Kidney (tissue), 14 donors: ENCODE measurements around the gene KCNQ5. TPM values are rescaled to one million over a fixed set of nuclear protein-coding genes. Genes with fewer than 3 reads are reported as not detected.

ENCODE experiments used
- DNase-seq, 5 donors: peaks; one replicate each; pipeline ENCODE4 v3.0.0-alpha.2; 2013 to 2020
- FAIRE-seq: peaks from 2 replicates; lab custom pipeline; 2012; peaks lifted over from hg19 to GRCh38; lab: Jason Lieb, UNC
- H3K27ac ChIP-seq, 2 donors: one replicate each; pipeline ENCODE4 v1.7.0; 2013; ENCODE audit warnings: low read depth in 2 of 2, low read length in 2 of 2, inconsistent platforms in 1 of 2
- H3K27me3 ChIP-seq: one replicate; pipeline ENCODE4 v1.7.1; 2013; ENCODE audit warnings: low read length, inconsistent platforms; ENCODE audit not compliant: control insufficient read depth, insufficient read depth
- H3K36me3 ChIP-seq, 3 donors: one replicate each; pipeline versions ENCODE4 v1.7.0 to v1.7.1; 2013; ENCODE audit warnings: low read length in 3 of 3, control low read depth in 1 of 3, inconsistent platforms in 1 of 3; ENCODE audit not compliant: insufficient read depth in 3 of 3, control insufficient read depth in 2 of 3
- H3K4me1 ChIP-seq, 3 donors: one replicate each; pipeline versions ENCODE4 v1.7.0 to v1.7.1; 2013; ENCODE audit warnings: low read length in 3 of 3, inconsistent platforms in 1 of 3, low read depth in 1 of 3; ENCODE audit not compliant: control insufficient read depth in 2 of 3, insufficient read depth in 2 of 3
- H3K4me3 ChIP-seq, 3 donors: one replicate each; pipeline versions ENCODE4 v1.7.0 to v1.8.1; 2013; ENCODE audit warnings: low read length in 3 of 3, control low read depth in 1 of 3, inconsistent platforms in 1 of 3
- H3K9ac ChIP-seq, 3 donors: one replicate each; pipeline versions ENCODE4 v1.7.0 to v1.7.1; 2013; ENCODE audit warnings: low read length in 3 of 3, control low read depth in 1 of 3, inconsistent platforms in 1 of 3
- H3K9me3 ChIP-seq, 3 donors: one replicate each; pipeline versions ENCODE4 v1.7.0 to v1.7.1; 2013; ENCODE audit warnings: low read length in 3 of 3, control low read depth in 1 of 3, inconsistent platforms in 1 of 3; ENCODE audit not compliant: control insufficient read depth in 2 of 3, insufficient read depth in 1 of 3
- CTCF ChIP-seq: IDR thresholded peaks from 3 replicates; pipeline ENCODE4 v1.5.1; 2012; ENCODE audit warnings: mild to moderate bottlenecking, moderate library complexity, borderline replicate concordance; ENCODE audit not compliant: insufficient read depth; ENCODE audit errors: extremely low read depth
- intact Hi-C: fragments of 100-400 bp; cut with DNase I; formaldehyde crosslinking; loops from one replicate; pipeline ENCODE4 v1.11.1; 2022
- polyA plus RNA-seq: library from polyadenylated mRNA; stranded (reverse); fragments of 350-450 nt; fragmentation: Illumina TruSeq; extraction: RNeasy Lipid Tissue Mini Kit (QIAGEN cat#74804); gene quantifications from one replicate; pipeline ENCODE4 v1.2.3, GENCODE V29; 2014; ENCODE audit warnings: low read depth, low replicate concordance; ENCODE audit not compliant: insufficient read depth
- total RNA-seq: library from RNA; stranded (reverse); fragmentation: NEBNext Ultra II Directional; extraction: Animal tissue kit (Norgen Biotek cat#: 25700); gene quantifications from one replicate; pipeline ENCODE4 v1.2.1, GENCODE V29; 2021
- donor health status: control.
- donor health status: control.
- donor health status: control.
- donor health status: control.
- donor health status: control.
- donor health status: DM: yes; HTN: yes; CAD: no.
- donor health status: Normal renal cell carcinoma (clear cell type).

Gene KCNQ5
- total and polyA plus RNA-seq, 2 donors from 2014 or later, result 0.50 TPM; not detected in 1

DNA sequence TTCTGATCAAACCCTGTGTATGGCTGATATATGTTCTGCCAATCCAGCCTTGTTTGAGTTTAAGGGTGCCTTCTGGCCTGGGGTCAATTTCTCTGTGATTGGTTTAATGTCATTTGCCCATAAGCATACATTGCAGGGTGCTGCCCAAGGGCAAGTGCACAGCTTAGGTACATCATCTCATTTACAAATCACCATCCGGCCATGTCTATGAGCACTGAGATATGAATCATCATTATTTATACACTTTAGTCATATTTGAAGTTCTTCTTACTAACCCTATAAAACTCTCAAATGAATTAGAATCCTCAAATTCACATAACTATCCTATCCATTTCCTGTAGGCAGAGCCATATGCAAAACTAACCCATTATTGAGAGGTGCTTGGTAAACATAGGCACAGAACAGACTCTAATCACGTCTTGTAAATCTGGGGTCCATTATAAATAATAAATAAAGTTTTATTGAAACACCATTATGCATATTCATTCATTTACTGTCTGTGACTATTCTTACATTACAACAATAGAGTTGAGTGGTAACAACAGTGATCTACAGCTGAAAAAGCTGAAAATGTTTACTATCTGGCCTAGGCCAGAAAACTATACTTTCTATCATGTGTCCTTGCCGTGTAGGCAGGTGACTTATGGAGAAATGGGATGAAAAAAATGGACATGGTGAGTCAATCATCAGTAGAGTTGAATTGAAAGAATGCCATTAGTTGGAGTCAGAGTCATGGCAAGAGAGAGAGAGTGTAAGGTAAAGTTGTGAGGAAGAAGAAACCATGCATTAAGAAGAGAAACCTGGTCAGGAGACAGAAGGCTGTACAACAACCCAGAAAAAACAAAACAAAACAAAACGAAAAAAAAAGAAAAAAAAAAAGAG lies 25.0 kb downstream of the KCNQ5 start:
- Histone ChIP-seq H3K9ac (no peak overlapping the region), H3K4me3 (no peak overlapping the region), H3K27ac (no peak overlapping the region), H3K27me3 (no peaks in the 10 kb centered on the region), H3K9me3 (no peaks in the 10 kb centered on the region), H3K4me1 (no peaks in the 10 kb centered on the region), H3K36me3 (no peaks in the 10 kb centered on the region)
- DNase-seq (no peak), FAIRE-seq (no peak)
- intact Hi-C loops, result no loop called here
- no peak for TF ChIP-seq CTCF

DNA sequence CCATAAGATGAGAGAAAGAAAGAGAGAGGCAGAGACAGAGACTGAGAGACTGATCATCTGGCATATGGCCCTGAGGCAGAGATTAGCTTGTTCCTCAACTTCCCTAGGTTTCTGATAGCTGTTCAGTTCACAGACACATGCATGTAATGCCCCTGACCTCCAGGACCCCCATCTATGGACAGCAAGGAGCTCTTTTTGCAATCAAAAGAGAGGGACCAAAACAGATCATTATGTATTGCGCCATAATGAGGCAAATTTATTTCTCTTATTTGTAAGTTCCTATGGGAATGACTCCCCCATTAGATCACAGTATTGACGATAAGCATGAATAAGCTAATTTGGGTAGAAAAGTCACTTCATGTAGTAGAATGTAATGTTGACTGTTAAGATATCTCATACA lies 25.6 kb downstream of the KCNQ5 start:
- Histone ChIP-seq H3K27me3 (no peaks in the 10 kb centered on the region), H3K36me3 (no peaks in the 10 kb centered on the region), H3K9me3 (no peaks in the 10 kb centered on the region), H3K9ac (no peak overlapping the region), H3K4me3 (no peak overlapping the region), H3K27ac (no peak overlapping the region), H3K4me1 (no peaks in the 10 kb centered on the region)
- no peak for FAIRE-seq
- DNase-seq, result no peak
- intact Hi-C loops, result no loop called here
- TF ChIP-seq CTCF, result no peak

GRCh38 chr6:72649032-72649984 lies 27.4 kb downstream of the KCNQ5 start:
- Histone ChIP-seq H3K9ac (no peak overlapping the region), H3K36me3 (no peaks in the 10 kb centered on the region), H3K27me3 (no peaks in the 10 kb centered on the region), H3K4me3 (no peak overlapping the region), H3K4me1 (no peaks in the 10 kb centered on the region), H3K27ac (no peak overlapping the region), H3K9me3 (no peaks in the 10 kb centered on the region)
- intact Hi-C loops, result no loop called here
- DNase-seq (no peak), FAIRE-seq (no peak)
- no peak for TF ChIP-seq CTCF
